GM13977 (cell line): Measurements from ENCODE around the gene SLC24A3.

Experiments used
- DNase-seq: peaks from one replicate; pipeline ENCODE4 v3.0.0; 2012; ENCODE audit warnings: low spot score
- CTCF ChIP-seq: IDR thresholded peaks from 2 replicates; pipeline ENCODE4 v1.5.1; 2012; ENCODE audit warnings: mild to moderate bottlenecking, control low read depth; ENCODE audit not compliant: insufficient read depth; ENCODE audit errors: extremely low read depth, missing control alignments
- in situ Hi-C: fragments of 300-500 bp; cut with MboI; formaldehyde crosslinking; loops from one replicate; pipeline ENCODE4 v1.12.0; 2022; ENCODE audit warnings: low sequenced_read_pairs, low pct_unique_long_range_greater_than_20kb, mixed read lengths, inconsistent platforms; ENCODE audit not compliant: unreplicated experiment

Gene SLC24A3

DNA sequence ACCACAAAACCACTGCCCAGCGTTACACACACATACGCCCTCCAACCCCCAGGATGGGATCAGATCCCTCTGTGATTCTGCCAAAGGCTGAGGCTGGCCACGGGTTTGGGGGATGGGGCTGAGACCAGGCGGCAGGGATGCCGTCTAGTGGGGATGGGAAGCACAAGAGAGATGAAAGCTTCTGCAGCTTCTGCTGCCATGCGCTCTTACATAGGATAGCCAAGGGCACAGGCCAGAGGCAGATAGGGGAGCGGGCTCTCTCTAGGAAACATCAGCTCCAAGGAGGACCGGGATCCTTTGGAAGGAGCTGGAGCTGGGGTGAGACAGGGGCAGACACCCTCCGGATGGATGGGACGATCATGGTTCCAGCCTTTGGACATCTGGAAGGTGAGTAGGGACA lies 526.9 kb downstream of the SLC24A3 start:
- in situ Hi-C loops, result no loop called here
- no peak for TF ChIP-seq CTCF

DNA sequence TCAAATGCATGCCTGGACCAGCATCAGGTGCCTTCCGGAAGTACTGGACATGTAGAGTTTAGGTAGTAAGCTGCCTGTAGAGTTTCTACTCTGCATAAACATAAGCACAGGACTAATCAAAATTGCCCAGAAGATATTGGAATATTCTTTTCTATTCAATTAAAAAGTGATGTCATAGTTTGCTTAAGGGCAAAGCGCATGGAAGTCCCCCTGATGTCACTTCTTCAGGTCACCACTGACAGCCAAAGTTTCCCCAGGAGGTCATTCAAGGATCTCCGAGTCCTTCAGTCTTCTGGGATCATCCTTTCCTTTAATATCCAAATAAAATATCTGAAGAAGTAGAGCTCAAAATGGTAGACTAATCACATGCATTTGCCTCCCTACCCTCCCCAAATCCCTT lies 528.1 kb downstream of the SLC24A3 start:
- TF ChIP-seq CTCF, result no peak

More for the DNA sequence above, 526.9 kb downstream of the SLC24A3 start:
- no peak for DNase-seq

GRCh38 chr20:19741924-19742323 lies 529.5 kb downstream of the SLC24A3 start:
- no peak for DNase-seq
- in situ Hi-C loops, result no loop called here
- TF ChIP-seq CTCF, result no peak

More for the DNA sequence above, 528.1 kb downstream of the SLC24A3 start:
- DNase-seq, result no peak
- in situ Hi-C loops, result no loop called here

DNA sequence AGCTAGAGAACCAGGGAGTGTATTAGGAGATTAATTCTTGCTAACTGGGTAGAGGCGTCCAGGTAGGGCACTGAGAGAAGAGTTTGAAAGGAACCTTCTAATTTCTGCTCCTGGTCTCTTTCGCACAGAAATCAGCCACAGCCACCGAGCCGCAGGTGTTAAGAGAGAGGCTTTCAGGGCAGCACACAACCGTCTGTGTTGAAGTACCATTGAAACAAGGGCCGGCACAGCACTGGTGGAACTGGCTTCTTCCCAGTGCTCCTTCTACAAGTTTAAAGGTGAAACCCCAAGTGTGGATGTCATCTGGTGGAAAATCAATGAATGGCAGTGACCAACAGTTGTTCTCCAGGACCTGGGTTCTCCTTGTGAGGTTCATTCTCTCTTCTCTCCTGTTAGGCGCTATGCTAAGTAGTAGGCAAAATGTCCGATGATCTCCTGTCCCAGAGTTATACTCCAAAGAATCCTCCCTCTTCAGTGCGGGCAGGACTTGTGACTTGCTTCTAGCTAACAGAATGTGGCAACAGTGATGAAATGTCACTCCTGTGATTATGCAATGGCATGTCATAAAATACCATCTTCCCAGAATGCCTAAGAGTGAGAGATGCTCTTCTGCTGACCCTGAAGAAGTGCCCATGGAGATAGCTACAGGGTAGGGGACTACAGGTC lies 530.7 kb downstream of the SLC24A3 start:
- in situ Hi-C loops, result no loop called here
- no peak for TF ChIP-seq CTCF
- DNase-seq, result no peak

- in situ Hi-C loops, result no loop called here
- DNase-seq, result no peak
- TF ChIP-seq CTCF, result no peak
These were observed 531.2 kb downstream of the SLC24A3 start for GRCh38 chr20:19743640-19743995.

- DNase-seq, result no peak
- no peak for TF ChIP-seq CTCF
- in situ Hi-C loops, result no loop called here
These were observed 532.7 kb downstream of the SLC24A3 start for GRCh38 chr20:19745106-19745505.
